ENCODE measurements around the gene RPL29. TPM values are rescaled to one million over a fixed set of nuclear protein-coding genes. Genes with fewer than 3 reads are reported as not detected.

Gene RPL29
- total and polyA plus RNA-seq, 2 of the 4 experiments (the other 2 are of a cell fraction): 2,081 to 2,126 TPM

DNA sequence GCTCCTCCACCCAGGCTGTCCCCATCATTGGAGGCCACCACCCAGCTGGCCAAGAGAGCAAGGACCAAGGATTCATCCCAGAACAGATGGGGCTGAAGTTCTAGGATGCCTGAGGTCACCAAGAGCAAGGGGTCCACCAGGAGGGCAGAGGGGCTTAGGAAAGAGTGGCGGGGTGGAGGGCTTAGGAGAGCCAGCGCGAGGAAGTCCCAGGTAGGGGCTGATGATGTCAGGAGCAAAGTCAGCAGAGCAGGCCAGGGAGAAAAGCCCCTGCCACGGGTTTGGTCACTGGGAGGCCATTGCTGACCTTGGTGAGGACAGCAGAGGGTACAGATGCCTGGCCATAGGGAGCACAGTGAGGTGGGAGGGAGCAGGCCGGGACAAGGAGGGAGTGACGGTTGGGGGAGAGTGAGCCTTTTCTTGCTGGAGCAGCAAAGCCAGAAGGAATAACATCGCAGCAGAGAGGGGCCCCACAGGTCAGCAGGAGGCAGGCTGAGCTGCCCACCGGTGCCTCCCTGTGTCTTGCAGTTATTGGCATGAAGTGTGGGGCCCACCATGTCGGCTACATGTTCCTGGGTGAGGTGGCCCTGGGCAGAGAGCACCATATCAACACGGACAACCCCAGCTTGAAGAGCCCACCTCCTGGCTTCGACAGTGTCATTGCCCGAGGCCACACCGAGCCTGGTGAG is 48.3 kb downstream of the RPL29 start:
- no TSS peak for BruUV-seq (replicated peaks)
- dilution Hi-C loops (cut with HindIII; ENCODE audit: low sequenced_read_pairs, unreplicated experiment): no loop called here
- CTCF ChIA-PET: interaction anchor here (0.6 kb wide), 1 partner anchor 468 kb away, joined by 3 read pairs; no protein-coding TSS in a partner anchor

More for the DNA sequence above, 48.3 kb downstream of the RPL29 start:
- peaks cover 9% of the 10 kb centered on the region for H3K4me1 ChIP-seq (ENCODE audit: control insufficient read depth, insufficient read depth, low read length)
- intact Hi-C loops (cut with micrococcal nuclease) (no loop called here), in situ Hi-C loops (cut with MboI; ENCODE audit: low sequenced_read_pairs) (loop anchor here (25.0 kb wide), 1 partner anchor 560 kb away; the partner anchor contains the start of genes MANF and RBM15B)
- no peak overlapping the region for H3K4me2 ChIP-seq (ENCODE audit: low read depth, low read length)
- peaks cover 2% of the 10 kb centered on the region; the same call in 1 of the 2 replicates for H3K36me3 ChIP-seq (ENCODE audit: control insufficient read depth, insufficient read depth, low read length)
- WGBS, 2 experiments (ENCODE audit: extremely low coverage in 2 of 2, insufficient read length in 1 of 2): 53% methylated on average over 4 of the region's 13 CpGs; no CpG with 5 or more reads in 1 of the 2 experiments
- DNase-seq: no peak
- H3K9ac ChIP-seq (ENCODE audit: low read depth, low read length): no peak overlapping the region
- H2BK120ac ChIP-seq (ENCODE audit: low read depth, low read length): no peak overlapping the region
- ATAC-seq (ENCODE audit: low read depth): no peak
- H3K14ac ChIP-seq (replicated peaks; ENCODE audit: low read depth, low read length): no peak overlapping the region
- H4K91ac ChIP-seq (ENCODE audit: insufficient read depth, low read depth, low read length): no peak overlapping the region
- no peaks in the 10 kb centered on the region for H3K9me3 ChIP-seq (ENCODE audit: control insufficient read depth, insufficient read depth, low read length)
- H3K4me3 ChIP-seq (ENCODE audit: insufficient read depth, low read depth, low read length): no peak overlapping the region
- peaks cover 12% of the 10 kb centered on the region for H3K9me1 ChIP-seq (ENCODE audit: insufficient read depth, low read length)
- POLR2A ChIA-PET (ENCODE audit: unreplicated experiment): no interaction called here
- no peak overlapping the region for H3K27ac ChIP-seq (ENCODE audit: insufficient read depth, low read length)
- H2BK20ac ChIP-seq (ENCODE audit: low read depth, low read length): no peak overlapping the region
- no peak overlapping the region for H3K56ac ChIP-seq (ENCODE audit: extremely low read depth, insufficient read depth, low read length)
- H2BK5ac ChIP-seq (ENCODE audit: low read depth, low read length, poor library complexity, severe bottlenecking): no peak overlapping the region
- no peak overlapping the region for H2AK5ac ChIP-seq (ENCODE audit: low read depth, low read length)
- H4K20me1 ChIP-seq (ENCODE audit: insufficient read depth, low read length): no peaks in the 10 kb centered on the region
- no peak overlapping the region for H3K4ac ChIP-seq (ENCODE audit: low read depth, low read length)
- no peak overlapping the region for H4K5ac ChIP-seq (ENCODE audit: low read depth, low read length)
- no peak overlapping the region for H2BK15ac ChIP-seq (ENCODE audit: low read depth, low read length)
- no peak overlapping the region for H3K18ac ChIP-seq (ENCODE audit: low read depth, low read length)
- TF ChIP-seq RFX5 (IDR thresholded peaks at IDR 0.05; ENCODE audit: low read depth, low read length): no peak
- no peak for TF ChIP-seq RCOR1 (IDR thresholded peaks at IDR 0.05; ENCODE audit: insufficient replicate concordance, low read length)
- no peak for TF ChIP-seq CHD1 (IDR thresholded peaks at IDR 0.05; ENCODE audit: low read depth, low read length)
- no peak for TF ChIP-seq CTCF (conservative IDR thresholded peaks at IDR 0.05; ENCODE audit: low read depth, low read length)
- TF ChIP-seq BHLHE40 (IDR thresholded peaks at IDR 0.05; ENCODE audit: low read depth, low read length): no peak
- TF ChIP-seq FOS (IDR thresholded peaks at IDR 0.05; ENCODE audit: low read depth, low read length): no peak
- TF ChIP-seq NFE2L2 (IDR thresholded peaks at IDR 0.05; ENCODE audit: low read depth, low read length): no peak
- no peak for TF ChIP-seq RAD21 (IDR thresholded peaks at IDR 0.05; ENCODE audit: low read length)
- no peak for TF ChIP-seq MXI1 (IDR thresholded peaks at IDR 0.05; ENCODE audit: borderline replicate concordance, low read depth, low read length)
- no peak for TF ChIP-seq MAFK (IDR thresholded peaks at IDR 0.05; ENCODE audit: low read depth, low read length)
- TF ChIP-seq, protein P1, sequence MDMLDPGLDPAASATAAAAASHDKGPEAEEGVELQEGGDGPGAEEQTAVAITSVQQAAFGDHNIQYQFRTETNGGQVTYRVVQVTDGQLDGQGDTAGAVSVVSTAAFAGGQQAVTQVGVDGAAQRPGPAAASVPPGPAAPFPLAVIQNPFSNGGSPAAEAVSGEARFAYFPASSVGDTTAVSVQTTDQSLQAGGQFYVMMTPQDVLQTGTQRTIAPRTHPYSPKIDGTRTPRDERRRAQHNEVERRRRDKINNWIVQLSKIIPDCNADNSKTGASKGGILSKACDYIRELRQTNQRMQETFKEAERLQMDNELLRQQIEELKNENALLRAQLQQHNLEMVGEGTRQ (IDR thresholded peaks at IDR 0.05; ENCODE audit: low read depth, low read length): no peak
- no peak for TF ChIP-seq MAZ (IDR thresholded peaks at IDR 0.05; ENCODE audit: borderline replicate concordance, low read depth, low read length)
- TF ChIP-seq POLR2A (IDR thresholded peaks at IDR 0.05; ENCODE audit: low read depth, low read length): no peak
- H3K23ac ChIP-seq (ENCODE audit: low read depth, low read length): no peak overlapping the region
- no peak overlapping the region for H2AK9ac ChIP-seq (replicated peaks; ENCODE audit: low read depth, low read length, poor library complexity)
- H2AFZ ChIP-seq (replicated peaks; ENCODE audit: low read length, poor library complexity): no peak overlapping the region
- no peaks in the 10 kb centered on the region for H3K27me3 ChIP-seq (ENCODE audit: control insufficient read depth, insufficient read depth, low read length)
- peaks cover 5 to 12% of the 10 kb centered on the region in 2 experiments; a peak in 2 of 4 replicates for H3K79me1 ChIP-seq (ENCODE audit: low read depth in 1 of 2, low read length in 2 of 2)
- no peak overlapping the region for H4K8ac ChIP-seq (ENCODE audit: low read depth in 2 of 2, low read length in 2 of 2)

All from IMR-90 (cell line).